Lower leg skin (tissue), 3 donors: ENCODE measurements around the gene MBOAT2.

Experiments
- CTCF ChIP-seq, 3 donors: fragments of 450-650 bp; IDR thresholded peaks; one replicate each; pipeline ENCODE4 v1.5.1; 2016; ENCODE audit warnings: antibody characterized with exemption in 3 of 3, mild to moderate bottlenecking in 3 of 3, moderate library complexity in 2 of 3
- POLR2A ChIP-seq, 2 donors: fragments of 450-650 bp; IDR thresholded peaks; one replicate each; pipeline ENCODE4 v1.6.1; 2016 to 2017; ENCODE audit warnings: antibody characterized with exemption in 2 of 2, mild to moderate bottlenecking in 1 of 2, moderate library complexity in 1 of 2

GRCh38 chr2:9013403-9013802, 9.9 kb upstream of the MBOAT2 start:
- TF ChIP-seq CTCF (IDR thresholded peaks at IDR 0.05), result no peak
- no peak for TF ChIP-seq POLR2A (IDR thresholded peaks at IDR 0.05)
